GM23338 (cell line): ENCODE measurements around the gene RETSAT.

Source experiments
- CREB1 ChIP-seq: fragments of 250-450 bp; sonication (Bioruptor Pico); IDR thresholded peaks from 2 replicates; pipeline ENCODE4 v1.5.0; 2020; ENCODE audit warnings: low read depth, mild to moderate bottlenecking, moderate library complexity
- CTCF ChIP-seq, 2 experiments: fragments of 200-600 bp in 1 of 2; sonication (generic) in 1 of 2; conservative IDR thresholded peaks; 2 replicates each; pipeline versions ENCODE4 v1.5.1 to v1.6.1; 2016 to 2017; ENCODE audit warnings: antibody characterized with exemption in 2 of 2, low read depth in 2 of 2, mild to moderate bottlenecking in 2 of 2, moderate library complexity in 1 of 2
- ETS1 ChIP-seq: IDR thresholded peaks from 2 replicates; pipeline ENCODE4 v1.6.1; 2016; ENCODE audit warnings: antibody characterized with exemption
- EZH2 ChIP-seq: fragments of 200-600 bp; sonication (generic); IDR thresholded peaks from one replicate; pipeline ENCODE4 v1.8.0; 2017; ENCODE audit warnings: antibody characterized with exemption, mild to moderate bottlenecking, low read depth; ENCODE audit not compliant: unreplicated experiment
- EZH2phosphoT487 ChIP-seq: fragments of 200-600 bp; sonication (generic); IDR thresholded peaks from one replicate; pipeline ENCODE4 v1.8.1; 2018; ENCODE audit warnings: antibody characterized with exemption; ENCODE audit not compliant: unreplicated experiment
- JUNB ChIP-seq: IDR thresholded peaks from one replicate; pipeline ENCODE4 v1.6.1; 2016; ENCODE audit warnings: antibody characterized with exemption; ENCODE audit not compliant: unreplicated experiment
- NANOG ChIP-seq: IDR thresholded peaks from 2 replicates; pipeline ENCODE4 v1.6.1; 2016; ENCODE audit warnings: antibody characterized with exemption, borderline replicate concordance
- POLR2AphosphoS5 ChIP-seq: IDR thresholded peaks from 2 replicates; pipeline ENCODE4 v1.6.1; 2016; ENCODE audit warnings: antibody characterized with exemption, low read depth
- REST ChIP-seq: IDR thresholded peaks from one replicate; pipeline ENCODE4 v1.6.1; 2018; ENCODE audit warnings: antibody characterized with exemption; ENCODE audit not compliant: unreplicated experiment
- STAT1 ChIP-seq: IDR thresholded peaks from one replicate; pipeline ENCODE4 v1.6.1; 2016; ENCODE audit warnings: antibody characterized with exemption; ENCODE audit not compliant: unreplicated experiment
- ZNF331 ChIP-seq: fragments of 250-450 bp; sonication (Bioruptor Pico); IDR thresholded peaks from 2 replicates; pipeline ENCODE4 v1.5.0; 2020; ENCODE audit warnings: low read depth, mild to moderate bottlenecking, moderate library complexity
- ZNF462 ChIP-seq: fragments of 250-450 bp; sonication (Bioruptor Pico); IDR thresholded peaks from 2 replicates; pipeline ENCODE4 v1.5.0; 2020; ENCODE audit warnings: mild to moderate bottlenecking, moderate library complexity

- no peak for TF ChIP-seq ETS1
- no peak for TF ChIP-seq CTCF (conservative IDR thresholded peaks at IDR 0.05; ENCODE audit: low read depth in 2 of 2)
- no peak for TF ChIP-seq ZNF462 (CRISPR knock-in tag)
- no peak for TF ChIP-seq JUNB
- TF ChIP-seq EZH2phosphoT487 = no peak
- no peak for TF ChIP-seq EZH2
- TF ChIP-seq REST = no peak
- no peak for TF ChIP-seq POLR2AphosphoS5
- TF ChIP-seq CREB1 (CRISPR knock-in tag) = no peak
- TF ChIP-seq STAT1 = no peak
- no peak for TF ChIP-seq NANOG
- TF ChIP-seq ZNF331 (CRISPR knock-in tag) = no peak
Observed at GRCh38 chr2:85393836-85394235, 39.5 kb upstream of the RETSAT start.
